Cardiac muscle cell (in vitro differentiated cells and primary cell): Measurements from ENCODE around the gene ARMC2. TPM values are rescaled to one million over a fixed set of nuclear protein-coding genes. Genes with fewer than 3 reads are reported as not detected.
A peak's percentile ranks its signal among the peaks of the same experiment; 100 is the strongest.

ENCODE experiments used
- DNase-seq, 2 donors: peaks; one replicate each; pipeline versions ENCODE4 v3.0.0 to v3.0.0-alpha.2; 2010 to 2017; ENCODE audit warnings: low read depth in 1 of 2, low spot score in 1 of 2
- H3K27ac ChIP-seq: fragments of 200-600 bp; sonication (generic); 2 replicates; pipeline ENCODE4 v1.5.1; 2016
- H3K27me3 ChIP-seq: fragments of 200-600 bp; sonication (generic); 2 replicates; pipeline ENCODE4 v1.6.0; 2016; ENCODE audit warnings: control low read depth
- H3K36me3 ChIP-seq: fragments of 200-600 bp; sonication (generic); 2 replicates; pipeline ENCODE4 v1.5.1; 2016; ENCODE audit warnings: control low read depth
- H3K4me1 ChIP-seq: fragments of 200-600 bp; sonication (generic); 2 replicates; pipeline ENCODE4 v1.8.1; 2017; ENCODE audit warnings: low read depth, mild to moderate bottlenecking, mixed run types
- H3K4me3 ChIP-seq: fragments of 200-600 bp; sonication (generic); 2 replicates; pipeline ENCODE4 v1.5.1; 2016; ENCODE audit warnings: mild to moderate bottlenecking
- H3K9me3 ChIP-seq: fragments of 200-600 bp; sonication (generic); 2 replicates; pipeline ENCODE4 v1.5.1; 2017; ENCODE audit warnings: low read depth, mild to moderate bottlenecking, control low read depth
- polyA plus RNA-seq: library from polyadenylated mRNA; unstranded; fragments of >200 nt; fragmentation: Nextera tagmentation; extraction: Ambion mirVana; gene quantifications from 2 replicates; pipeline ENCODE4 v1.2.1, GENCODE V29; 2016
- total RNA-seq: library from RNA; depleted of rRNA; stranded (reverse); fragments of >200 nt; gene quantifications from 2 replicates; pipeline ENCODE4 v1.2.3, GENCODE V29; 2016
- TF ChIP-seq, protein P1 (sequence below): IDR thresholded peaks from 2 replicates; pipeline ENCODE4 v1.5.1; 2012; ENCODE audit warnings: low read depth, mild to moderate bottlenecking, low read length

Gene ARMC2
- total and polyA plus RNA-seq, 2 experiments from 2014 or later: 2.6 to 3.3 TPM

DNA sequence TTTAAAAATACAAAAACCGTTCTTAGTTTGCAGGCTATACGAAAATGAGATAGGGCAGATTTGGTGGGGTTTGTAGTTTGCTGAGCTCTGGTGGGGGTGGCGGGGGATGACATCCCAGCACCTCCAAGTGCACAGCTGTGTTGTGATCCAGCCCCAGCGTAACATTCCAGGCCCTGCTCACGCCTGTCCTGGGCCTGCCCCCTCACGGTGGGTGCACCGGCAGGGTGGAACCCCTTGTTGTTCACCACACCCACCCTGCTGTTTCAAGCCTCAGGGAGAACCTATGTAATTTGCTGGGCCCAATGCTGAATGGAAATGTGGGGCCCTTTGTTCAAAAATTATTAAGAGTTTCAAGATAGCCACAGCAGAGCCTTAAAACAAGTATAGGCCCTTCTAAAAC lies 25.0 kb downstream of the ARMC2 start:
- H3K4me3 ChIP-seq: no peak overlapping the region
- H3K27me3 ChIP-seq: no peaks in the 10 kb centered on the region
- DNase-seq: no peak
- H3K9me3 ChIP-seq: no peaks in the 10 kb centered on the region
- no peaks in the 10 kb centered on the region for H3K4me1 ChIP-seq
- H3K36me3 ChIP-seq: no peaks in the 10 kb centered on the region
- TF ChIP-seq, protein P1, sequence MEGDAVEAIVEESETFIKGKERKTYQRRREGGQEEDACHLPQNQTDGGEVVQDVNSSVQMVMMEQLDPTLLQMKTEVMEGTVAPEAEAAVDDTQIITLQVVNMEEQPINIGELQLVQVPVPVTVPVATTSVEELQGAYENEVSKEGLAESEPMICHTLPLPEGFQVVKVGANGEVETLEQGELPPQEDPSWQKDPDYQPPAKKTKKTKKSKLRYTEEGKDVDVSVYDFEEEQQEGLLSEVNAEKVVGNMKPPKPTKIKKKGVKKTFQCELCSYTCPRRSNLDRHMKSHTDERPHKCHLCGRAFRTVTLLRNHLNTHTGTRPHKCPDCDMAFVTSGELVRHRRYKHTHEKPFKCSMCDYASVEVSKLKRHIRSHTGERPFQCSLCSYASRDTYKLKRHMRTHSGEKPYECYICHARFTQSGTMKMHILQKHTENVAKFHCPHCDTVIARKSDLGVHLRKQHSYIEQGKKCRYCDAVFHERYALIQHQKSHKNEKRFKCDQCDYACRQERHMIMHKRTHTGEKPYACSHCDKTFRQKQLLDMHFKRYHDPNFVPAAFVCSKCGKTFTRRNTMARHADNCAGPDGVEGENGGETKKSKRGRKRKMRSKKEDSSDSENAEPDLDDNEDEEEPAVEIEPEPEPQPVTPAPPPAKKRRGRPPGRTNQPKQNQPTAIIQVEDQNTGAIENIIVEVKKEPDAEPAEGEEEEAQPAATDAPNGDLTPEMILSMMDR: no peak
- H3K27ac ChIP-seq: no peak overlapping the region

DNA sequence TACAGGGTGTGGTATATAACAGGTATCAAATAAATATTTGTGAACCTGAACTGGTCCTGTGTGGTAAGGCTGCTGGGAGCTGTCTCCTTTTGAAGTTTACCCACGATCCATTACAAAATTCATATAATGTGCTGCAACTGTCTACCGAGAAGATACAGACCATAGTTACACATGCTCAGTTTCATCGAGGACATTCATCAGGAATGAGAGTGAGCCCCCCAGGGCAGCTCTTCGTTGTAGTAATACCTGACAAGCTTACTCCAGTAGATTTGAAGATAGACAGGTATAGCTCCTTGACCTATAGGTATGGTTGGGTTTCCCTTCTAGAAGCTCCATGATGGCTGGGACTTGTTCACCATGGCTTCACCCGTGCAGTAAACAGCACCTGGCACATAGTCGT lies 25.7 kb downstream of the ARMC2 start:
- Histone ChIP-seq H3K4me3 (no peak overlapping the region), H3K36me3 (no peaks in the 10 kb centered on the region), H3K9me3 (no peaks in the 10 kb centered on the region), H3K27me3 (no peaks in the 10 kb centered on the region), H3K27ac (no peak overlapping the region), H3K4me1 (no peaks in the 10 kb centered on the region)
- TF ChIP-seq, protein P1: no peak
- no peak for DNase-seq

DNA sequence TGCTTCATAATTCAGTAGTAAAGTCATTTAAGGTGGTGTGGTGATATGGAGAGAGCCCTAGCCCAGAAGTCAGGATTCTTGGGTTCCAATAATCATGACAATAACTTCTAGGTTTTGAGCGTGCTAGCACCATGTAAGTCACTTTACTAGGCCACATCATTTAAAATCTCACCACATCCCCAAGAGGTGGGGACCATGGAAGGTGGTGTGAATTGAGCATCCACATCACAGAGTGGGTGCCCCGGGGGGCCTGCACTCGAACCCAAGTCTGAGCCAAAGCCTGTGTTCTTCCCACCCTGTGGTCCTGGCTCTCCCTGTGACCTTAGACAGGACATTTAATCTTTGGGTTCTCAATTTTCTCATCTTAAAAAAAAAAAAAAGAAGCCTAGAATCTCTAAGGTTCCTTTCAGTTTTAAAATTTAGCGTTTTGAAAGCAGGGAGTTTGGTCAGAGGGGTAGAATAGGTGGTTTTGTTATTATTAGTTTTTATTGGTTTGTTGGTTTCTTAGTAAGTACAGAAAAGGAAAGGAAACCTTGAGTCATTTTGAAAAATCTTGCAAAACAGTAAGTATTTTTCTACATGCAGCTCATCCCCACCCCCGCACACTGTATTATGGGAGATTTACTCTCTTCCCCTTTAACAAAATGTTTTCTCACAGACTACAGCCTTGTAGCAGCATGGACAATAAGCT lies 26.4 kb downstream of the ARMC2 start:
- TF ChIP-seq, protein P1: no peak
- Histone ChIP-seq H3K27me3 (no peaks in the 10 kb centered on the region), H3K27ac (no peak overlapping the region), H3K36me3 (no peaks in the 10 kb centered on the region), H3K4me3 (no peak overlapping the region), H3K9me3 (no peaks in the 10 kb centered on the region), H3K4me1 (no peaks in the 10 kb centered on the region)
- peak in 1 of 2 donors; percentile 82 for DNase-seq

DNA sequence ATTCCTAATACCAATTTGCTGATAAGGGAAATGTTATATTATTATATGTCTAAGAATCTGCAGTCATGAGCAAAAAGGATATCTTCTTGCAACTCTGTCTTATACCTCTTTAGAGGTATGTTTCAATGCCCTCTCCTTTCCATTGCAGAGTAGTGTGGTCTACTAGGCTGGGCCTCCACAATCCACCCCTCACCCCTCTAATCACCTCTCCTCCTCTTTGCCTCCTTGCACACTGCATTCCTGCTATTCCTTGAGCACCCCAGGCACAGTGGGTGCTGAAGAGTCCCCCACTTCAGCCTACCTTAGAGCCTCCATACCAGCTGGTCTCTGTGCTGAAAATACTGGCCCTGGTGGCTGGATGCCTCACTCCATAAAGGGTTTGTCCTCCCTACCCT lies 26.9 kb downstream of the ARMC2 start:
- no peak for DNase-seq
- H3K27me3 ChIP-seq: no peaks in the 10 kb centered on the region
- no peak overlapping the region for H3K4me3 ChIP-seq
- no peaks in the 10 kb centered on the region for H3K36me3 ChIP-seq
- no peaks in the 10 kb centered on the region for H3K4me1 ChIP-seq
- H3K9me3 ChIP-seq: no peaks in the 10 kb centered on the region
- H3K27ac ChIP-seq: no peak overlapping the region
- TF ChIP-seq, protein P1: no peak

DNA sequence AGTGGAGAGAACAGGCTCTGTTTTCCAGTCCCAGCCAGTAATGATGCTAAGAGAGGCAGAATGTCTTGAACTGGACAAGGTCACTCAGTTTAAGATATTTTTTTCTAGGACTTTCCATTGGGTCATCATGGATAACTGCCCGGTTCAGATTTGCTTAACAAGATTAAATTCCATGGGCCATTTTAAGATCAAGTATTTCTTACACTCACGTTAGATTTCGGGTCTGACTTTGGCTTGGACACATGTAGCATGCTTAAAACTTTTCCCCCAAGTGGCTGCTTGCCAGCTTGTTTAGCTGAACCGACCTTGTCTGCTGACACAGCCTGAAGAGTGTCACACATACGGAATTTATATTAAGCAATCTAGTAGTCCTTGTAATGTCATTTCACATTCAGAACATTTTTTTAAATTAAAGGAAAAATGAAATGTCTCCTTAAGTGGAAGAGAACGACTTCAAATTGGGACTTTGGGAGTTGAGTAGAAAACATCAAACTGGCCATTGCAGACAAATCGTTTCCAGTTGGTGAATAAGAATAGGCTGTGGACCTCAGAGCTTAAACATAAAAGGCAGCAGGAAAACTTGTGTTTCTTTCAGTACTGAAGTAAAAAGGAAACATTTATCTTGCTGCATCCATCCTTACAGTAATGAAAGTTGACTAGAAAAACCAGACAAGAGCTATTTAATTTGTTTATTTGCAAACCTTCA lies 29.0 kb downstream of the ARMC2 start:
- Histone ChIP-seq H3K4me1 (no peaks in the 10 kb centered on the region), H3K36me3 (no peaks in the 10 kb centered on the region), H3K9me3 (no peaks in the 10 kb centered on the region), H3K4me3 (no peak overlapping the region), H3K27me3 (no peaks in the 10 kb centered on the region), H3K27ac (no peak overlapping the region)
- peak; percentile 9 to 94 for DNase-seq
- TF ChIP-seq, protein P1: no peak
